GM12878 (cell line): ENCODE results near the gene CARD14. TPM values are rescaled to one million over a fixed set of nuclear protein-coding genes. Genes with fewer than 3 reads are reported as not detected.

ENCODE experiments used
- BACH1 ChIP-seq: fragments of 450-650 bp; IDR thresholded peaks from 2 replicates; pipeline ENCODE4 v1.6.1; 2017; ENCODE audit warnings: mild to moderate bottlenecking, borderline replicate concordance
- BMI1 ChIP-seq: fragments of 450-650 bp; IDR thresholded peaks from 2 replicates; pipeline ENCODE4 v1.6.1; 2016; ENCODE audit warnings: mild to moderate bottlenecking, moderate library complexity, borderline replicate concordance
- CREM ChIP-seq: IDR thresholded peaks from 2 replicates; pipeline ENCODE4 v1.6.1; 2014; ENCODE audit warnings: antibody characterized with exemption, low read depth
- EGR1 ChIP-seq, 2 experiments: IDR thresholded peaks; 1 replicate in 1 of 2; 2 replicates in 1 of 2; pipeline ENCODE4 v1.6.1; 2011 to 2012; ENCODE audit warnings: low read depth in 2 of 2, low read length in 2 of 2, borderline replicate concordance in 1 of 2, mild to moderate bottlenecking in 1 of 2, moderate library complexity in 1 of 2
- ESRRA ChIP-seq: IDR thresholded peaks from 2 replicates; pipeline ENCODE4 v1.6.1; 2012; ENCODE audit warnings: mild to moderate bottlenecking, low read length, improper control_type of control experiment
- GATAD2B ChIP-seq: fragments of 450-650 bp; conservative IDR thresholded peaks from 2 replicates; pipeline ENCODE4 v1.6.1; 2017; ENCODE audit warnings: low read depth, mild to moderate bottlenecking, moderate library complexity
- IKZF2 ChIP-seq, 2 experiments: fragments of 450-650 bp; IDR thresholded peaks; 2 replicates each; pipeline ENCODE4 v1.6.1; 2017; ENCODE audit warnings: mild to moderate bottlenecking in 2 of 2, moderate library complexity in 2 of 2
- LARP7 ChIP-seq: fragments of 450-650 bp; IDR thresholded peaks from 2 replicates; pipeline ENCODE4 v1.6.1; 2017; ENCODE audit warnings: mild to moderate bottlenecking
- NFIC ChIP-seq: IDR thresholded peaks from 2 replicates; pipeline ENCODE4 v1.6.1; 2012; ENCODE audit warnings: low read depth, mild to moderate bottlenecking, inconsistent platforms, low read length, moderate library complexity
- NFYA ChIP-seq: IDR thresholded peaks from 2 replicates; pipeline ENCODE4 v1.6.1; 2011; ENCODE audit warnings: low read depth, mild to moderate bottlenecking, low read length, improper control_type of control experiment, borderline replicate concordance
- PAX8 ChIP-seq: fragments of 450-650 bp; IDR thresholded peaks from 2 replicates; pipeline ENCODE4 v1.6.1; 2017; ENCODE audit warnings: mild to moderate bottlenecking, moderate library complexity
- RB1 ChIP-seq: fragments of 450-650 bp; formaldehyde crosslinking; IDR thresholded peaks from 2 replicates; pipeline ENCODE4 v1.6.1; 2017; ENCODE audit warnings: mild to moderate bottlenecking, borderline replicate concordance
- RUNX3 ChIP-seq: IDR thresholded peaks from 2 replicates; pipeline ENCODE4 v1.6.1; 2012; ENCODE audit warnings: low read length, inconsistent platforms
- SREBF2 ChIP-seq: IDR thresholded peaks from 2 replicates; pipeline ENCODE4 v1.6.1; 2012; ENCODE audit warnings: mild to moderate bottlenecking, low read length
- SUZ12 ChIP-seq: fragments of 200-600 bp; sonication (generic); IDR thresholded peaks from one replicate; pipeline ENCODE4 v1.6.1; 2018; ENCODE audit warnings: antibody characterized with exemption, mild to moderate bottlenecking; ENCODE audit not compliant: unreplicated experiment
- ZNF274 ChIP-seq: IDR thresholded peaks from one replicate; pipeline ENCODE4 v1.8.0; 2011; ENCODE audit not compliant: insufficient read length, insufficient read depth
- polyA plus RNA-seq, 11 experiments: library from polyadenylated mRNA; depleted of rRNA in 4 of 11; unstranded in 6 of 11; stranded (reverse) in 5 of 11; fragments of >200 nt; fragmentation: Nextera tagmentation in 4 of 11; fragmentation: Illumina TruSeq in 1 of 11; extraction: Ambion mirVana in 4 of 11; extraction: Trizol in 1 of 11; gene quantifications; 1 replicate in 1 of 11; 2 replicates in 10 of 11; pipeline versions ENCODE4 v1.2.1 to v1.2.3, GENCODE V29; 2011 to 2016; ENCODE audit warnings: inconsistent platforms in 2 of 11, missing spikeins in 2 of 11, low read depth in 1 of 11
- total RNA-seq, 4 experiments: library from RNA; depleted of rRNA in 3 of 4; stranded (reverse); fragments of >200 nt in 3 of 4; fragmentation: Illumina TruSeq in 1 of 4; extraction: Trizol in 1 of 4; gene quantifications; 2 replicates each; pipeline versions ENCODE4 v1.2.1 to v1.2.3, GENCODE V29; 2013 to 2021
- TF ChIP-seq, protein P1 (sequence below): fragments of 450-650 bp; IDR thresholded peaks from 2 replicates; pipeline ENCODE4 v1.6.1; 2017; ENCODE audit warnings: mild to moderate bottlenecking
- TF ChIP-seq, protein P2 (sequence below): IDR thresholded peaks from 2 replicates; pipeline ENCODE4 v1.6.1; 2011; ENCODE audit warnings: borderline replicate concordance, low read depth, mild to moderate bottlenecking, moderate library complexity, mixed read lengths, low read length; ENCODE audit not compliant: insufficient read depth; ENCODE audit errors: extremely low read length
- TF ChIP-seq, protein P3 (sequence below): fragments of 450-650 bp; IDR thresholded peaks from 2 replicates; pipeline ENCODE4 v1.6.1; 2018; ENCODE audit warnings: borderline replicate concordance, mild to moderate bottlenecking; ENCODE audit not compliant: partially characterized antibody
- TF ChIP-seq, protein P4 (sequence below): fragments of 450-650 bp; IDR thresholded peaks from 2 replicates; pipeline ENCODE4 v1.6.1; 2016; ENCODE audit warnings: mild to moderate bottlenecking
- TF ChIP-seq, protein P5 (sequence below): IDR thresholded peaks from 2 replicates; pipeline ENCODE4 v1.6.1; 2011; ENCODE audit warnings: borderline replicate concordance, low read depth, mild to moderate bottlenecking, moderate library complexity, low read length; ENCODE audit not compliant: insufficient read depth, poor library complexity, severe bottlenecking

The CARD14 gene
- total and polyA plus RNA-seq, 10 of the 15 experiments (the other 5 are each of a cell fraction or from before 2014, with no cell fraction given) = 0.08 to 0.15 TPM; not detected in 8

DNA sequence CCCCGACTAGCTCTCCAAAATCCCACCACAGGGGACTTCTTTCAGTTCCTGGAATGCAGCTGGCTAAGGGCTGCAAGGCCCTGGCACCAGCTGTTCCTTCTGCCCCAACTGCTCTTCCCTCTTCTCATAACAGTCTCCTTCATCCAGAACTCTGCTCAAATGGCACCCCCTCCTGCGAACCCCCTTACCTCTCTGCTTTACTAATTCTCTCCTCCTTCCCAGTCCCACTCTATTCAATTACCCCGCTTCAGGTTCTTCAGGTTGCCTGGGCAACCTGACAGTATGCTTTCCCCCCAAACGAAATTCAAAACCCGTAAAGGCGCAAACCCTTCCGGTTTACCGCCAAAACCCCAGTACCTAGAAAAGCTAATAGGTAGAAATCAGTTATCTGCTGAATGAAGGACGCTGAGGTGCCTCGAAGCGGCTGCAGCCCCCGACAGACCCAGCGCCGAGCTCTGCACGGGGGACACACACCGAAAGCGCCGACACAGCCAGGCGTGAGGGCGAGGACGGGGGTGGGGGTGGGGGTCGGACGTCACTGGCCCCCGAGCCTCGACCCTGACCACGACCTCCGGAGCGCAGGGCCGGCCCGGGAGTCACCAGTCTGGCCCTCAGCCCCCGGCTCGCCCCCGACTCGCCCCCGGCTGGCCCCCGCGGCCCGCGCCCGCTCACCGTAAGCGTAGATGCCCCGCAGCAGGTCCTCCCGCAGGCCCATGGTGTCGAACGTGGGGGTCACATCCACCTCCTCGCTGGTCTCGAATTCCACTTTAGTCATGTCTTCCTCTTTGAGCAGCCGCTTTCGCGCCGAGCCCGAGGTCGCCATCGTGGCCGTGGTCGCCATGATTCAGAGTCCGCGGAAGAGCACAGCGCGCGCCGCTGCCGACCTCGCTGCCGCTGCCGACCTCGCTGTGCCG is 23.5 kb upstream of the CARD14 start (continued):
- TF ChIP-seq, protein P1, sequence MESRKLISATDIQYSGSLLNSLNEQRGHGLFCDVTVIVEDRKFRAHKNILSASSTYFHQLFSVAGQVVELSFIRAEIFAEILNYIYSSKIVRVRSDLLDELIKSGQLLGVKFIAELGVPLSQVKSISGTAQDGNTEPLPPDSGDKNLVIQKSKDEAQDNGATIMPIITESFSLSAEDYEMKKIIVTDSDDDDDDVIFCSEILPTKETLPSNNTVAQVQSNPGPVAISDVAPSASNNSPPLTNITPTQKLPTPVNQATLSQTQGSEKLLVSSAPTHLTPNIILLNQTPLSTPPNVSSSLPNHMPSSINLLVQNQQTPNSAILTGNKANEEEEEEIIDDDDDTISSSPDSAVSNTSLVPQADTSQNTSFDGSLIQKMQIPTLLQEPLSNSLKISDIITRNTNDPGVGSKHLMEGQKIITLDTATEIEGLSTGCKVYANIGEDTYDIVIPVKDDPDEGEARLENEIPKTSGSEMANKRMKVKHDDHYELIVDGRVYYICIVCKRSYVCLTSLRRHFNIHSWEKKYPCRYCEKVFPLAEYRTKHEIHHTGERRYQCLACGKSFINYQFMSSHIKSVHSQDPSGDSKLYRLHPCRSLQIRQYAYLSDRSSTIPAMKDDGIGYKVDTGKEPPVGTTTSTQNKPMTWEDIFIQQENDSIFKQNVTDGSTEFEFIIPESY = no peak
- TF ChIP-seq, protein P2, sequence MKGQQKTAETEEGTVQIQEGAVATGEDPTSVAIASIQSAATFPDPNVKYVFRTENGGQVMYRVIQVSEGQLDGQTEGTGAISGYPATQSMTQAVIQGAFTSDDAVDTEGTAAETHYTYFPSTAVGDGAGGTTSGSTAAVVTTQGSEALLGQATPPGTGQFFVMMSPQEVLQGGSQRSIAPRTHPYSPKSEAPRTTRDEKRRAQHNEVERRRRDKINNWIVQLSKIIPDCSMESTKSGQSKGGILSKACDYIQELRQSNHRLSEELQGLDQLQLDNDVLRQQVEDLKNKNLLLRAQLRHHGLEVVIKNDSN = no peak
- TF ChIP-seq BMI1 (peak; percentile 78; the same call in 1 of the 2 replicates), NFYA (no peak), RUNX3 (no peak), ESRRA (no peak), ZNF274 (no peak), SREBF2 (no peak), NFIC (no peak), IKZF2 (IDR thresholded peaks at IDR 0.05) (no peak), LARP7 (0 out of 2 replicates have a peak, but pooled peaks have one; percentile 49), BACH1 (peak; percentile 54), RB1 (peak; percentile 23; the same call in 1 of the 2 replicates), PAX8 (no peak), SUZ12 (no peak), GATAD2B (0 out of 2 replicates have a peak, but pooled peaks have one; percentile 18), EGR1 (IDR thresholded peaks at IDR 0.05; ENCODE audit: borderline replicate concordance in 1 of 2, low read depth in 2 of 2, low read length in 2 of 2) (no peak), CREM (no peak)
- TF ChIP-seq, protein P3, sequence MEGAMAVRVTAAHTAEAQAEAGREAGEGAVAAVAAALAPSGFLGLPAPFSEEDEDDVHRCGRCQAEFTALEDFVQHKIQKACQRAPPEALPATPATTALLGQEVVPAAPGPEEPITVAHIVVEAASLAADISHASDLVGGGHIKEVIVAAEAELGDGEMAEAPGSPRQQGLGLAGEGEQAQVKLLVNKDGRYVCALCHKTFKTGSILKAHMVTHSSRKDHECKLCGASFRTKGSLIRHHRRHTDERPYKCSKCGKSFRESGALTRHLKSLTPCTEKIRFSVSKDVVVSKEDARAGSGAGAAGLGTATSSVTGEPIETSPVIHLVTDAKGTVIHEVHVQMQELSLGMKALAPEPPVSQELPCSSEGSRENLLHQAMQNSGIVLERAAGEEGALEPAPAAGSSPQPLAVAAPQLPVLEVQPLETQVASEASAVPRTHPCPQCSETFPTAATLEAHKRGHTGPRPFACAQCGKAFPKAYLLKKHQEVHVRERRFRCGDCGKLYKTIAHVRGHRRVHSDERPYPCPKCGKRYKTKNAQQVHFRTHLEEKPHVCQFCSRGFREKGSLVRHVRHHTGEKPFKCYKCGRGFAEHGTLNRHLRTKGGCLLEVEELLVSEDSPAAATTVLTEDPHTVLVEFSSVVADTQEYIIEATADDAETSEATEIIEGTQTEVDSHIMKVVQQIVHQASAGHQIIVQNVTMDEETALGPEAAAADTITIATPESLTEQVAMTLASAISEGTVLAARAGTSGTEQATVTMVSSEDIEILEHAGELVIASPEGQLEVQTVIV = peak; percentile 44
- TF ChIP-seq, protein P4, sequence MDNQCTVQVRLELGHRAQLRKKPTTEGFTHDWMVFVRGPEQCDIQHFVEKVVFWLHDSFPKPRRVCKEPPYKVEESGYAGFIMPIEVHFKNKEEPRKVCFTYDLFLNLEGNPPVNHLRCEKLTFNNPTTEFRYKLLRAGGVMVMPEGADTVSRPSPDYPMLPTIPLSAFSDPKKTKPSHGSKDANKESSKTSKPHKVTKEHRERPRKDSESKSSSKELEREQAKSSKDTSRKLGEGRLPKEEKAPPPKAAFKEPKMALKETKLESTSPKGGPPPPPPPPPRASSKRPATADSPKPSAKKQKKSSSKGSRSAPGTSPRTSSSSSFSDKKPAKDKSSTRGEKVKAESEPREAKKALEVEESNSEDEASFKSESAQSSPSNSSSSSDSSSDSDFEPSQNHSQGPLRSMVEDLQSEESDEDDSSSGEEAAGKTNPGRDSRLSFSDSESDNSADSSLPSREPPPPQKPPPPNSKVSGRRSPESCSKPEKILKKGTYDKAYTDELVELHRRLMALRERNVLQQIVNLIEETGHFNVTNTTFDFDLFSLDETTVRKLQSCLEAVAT = no peak
- TF ChIP-seq, protein P5, sequence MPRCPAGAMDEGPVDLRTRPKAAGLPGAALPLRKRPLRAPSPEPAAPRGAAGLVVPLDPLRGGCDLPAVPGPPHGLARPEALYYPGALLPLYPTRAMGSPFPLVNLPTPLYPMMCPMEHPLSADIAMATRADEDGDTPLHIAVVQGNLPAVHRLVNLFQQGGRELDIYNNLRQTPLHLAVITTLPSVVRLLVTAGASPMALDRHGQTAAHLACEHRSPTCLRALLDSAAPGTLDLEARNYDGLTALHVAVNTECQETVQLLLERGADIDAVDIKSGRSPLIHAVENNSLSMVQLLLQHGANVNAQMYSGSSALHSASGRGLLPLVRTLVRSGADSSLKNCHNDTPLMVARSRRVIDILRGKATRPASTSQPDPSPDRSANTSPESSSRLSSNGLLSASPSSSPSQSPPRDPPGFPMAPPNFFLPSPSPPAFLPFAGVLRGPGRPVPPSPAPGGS = no peak
